T-helper 2 cell treated with Interferon-gamma antibody and Interleukin-4, amounts not matched to agents 5 μg/mL and 100 μg/mL, for 36 hours (primary cell): Measurements from ENCODE around the gene HOXB9.

Experiments
- DNase-seq: peaks from one replicate; pipeline ENCODE4 v3.0.0; 2021; ENCODE audit warnings: low spot score
- H3K27ac Mint-ChIP-seq: one replicate; pipeline ENCODE4 v1.8.0; 2021; ENCODE audit warnings: mild to moderate bottlenecking, mixed read lengths
- H3K27me3 Mint-ChIP-seq: one replicate; pipeline ENCODE4 v1.8.0; 2021; ENCODE audit warnings: low read depth, mixed read lengths
- H3K36me3 Mint-ChIP-seq: one replicate; pipeline ENCODE4 v1.8.0; 2021; ENCODE audit warnings: low read depth, mixed read lengths
- H3K4me1 Mint-ChIP-seq: one replicate; pipeline ENCODE4 v1.8.0; 2021; ENCODE audit warnings: low read depth, mixed read lengths
- H3K4me3 Mint-ChIP-seq: one replicate; pipeline ENCODE4 v1.8.0; 2022; ENCODE audit warnings: mild to moderate bottlenecking, moderate library complexity, mixed read lengths
- H3K9me3 Mint-ChIP-seq: one replicate; pipeline ENCODE4 v1.8.0; 2021; ENCODE audit warnings: mixed read lengths

HOXB9 gene

GRCh38 chr17:48576479-48577309 is 49.5 kb downstream of the HOXB9 start:
- Mint-ChIP-seq H3K27me3 (peaks cover 37% of the 10 kb centered on the region), H3K36me3 (peaks cover 18% of the 10 kb centered on the region), H3K27ac (no peak overlapping the region), H3K9me3 (no peaks in the 10 kb centered on the region), H3K4me3 (peak overlapping the region; percentile 91), H3K4me1 (peaks cover 40% of the 10 kb centered on the region)
- no peak for DNase-seq

- Mint-ChIP-seq H3K27me3 (peaks cover 29% of the 10 kb centered on the region), H3K9me3 (no peaks in the 10 kb centered on the region)
Measured at GRCh38 chr17:48575673-48576478, 50.3 kb downstream of the HOXB9 start.

DNA sequence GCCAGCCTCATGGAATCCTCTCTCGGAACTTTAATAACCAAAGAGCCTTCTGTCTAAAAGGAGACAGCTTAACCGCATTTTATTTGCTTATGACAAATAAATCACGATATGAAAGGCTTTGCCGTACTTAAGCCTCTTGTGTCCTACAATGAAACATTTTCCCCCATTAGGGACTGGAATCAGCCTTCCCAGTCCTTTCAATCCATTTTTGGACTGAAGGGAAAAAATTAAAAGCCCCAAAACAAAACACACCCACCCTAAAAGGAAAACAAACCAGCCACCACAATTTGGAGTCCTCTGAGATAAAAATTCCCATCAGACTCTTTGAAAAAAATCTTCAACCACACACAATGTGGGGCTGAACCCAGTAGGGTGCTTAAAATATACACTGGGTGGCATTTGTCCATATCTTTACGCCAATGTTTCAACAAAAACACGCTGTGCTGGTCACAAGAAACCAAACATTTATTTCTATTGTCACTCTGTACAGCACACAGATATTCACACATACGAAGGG is 51.0 kb downstream of the HOXB9 start:
- no peaks in the 10 kb centered on the region for H3K9me3 Mint-ChIP-seq
- H3K4me3 Mint-ChIP-seq = no peak overlapping the region
- H3K27me3 Mint-ChIP-seq = peaks cover 24% of the 10 kb centered on the region
- H3K4me1 Mint-ChIP-seq = peaks cover 30% of the 10 kb centered on the region
- H3K36me3 Mint-ChIP-seq = peaks cover 20% of the 10 kb centered on the region
- no peak for DNase-seq
- H3K27ac Mint-ChIP-seq = no peak overlapping the region

More at GRCh38 chr17:48575673-48576478, 50.3 kb downstream of the HOXB9 start:
- Mint-ChIP-seq H3K4me1 (peaks cover 34% of the 10 kb centered on the region), H3K4me3 (peak overlapping the region; percentile 63), H3K36me3 (peaks cover 20% of the 10 kb centered on the region), H3K27ac (no peak overlapping the region)
- no peak for DNase-seq

DNA sequence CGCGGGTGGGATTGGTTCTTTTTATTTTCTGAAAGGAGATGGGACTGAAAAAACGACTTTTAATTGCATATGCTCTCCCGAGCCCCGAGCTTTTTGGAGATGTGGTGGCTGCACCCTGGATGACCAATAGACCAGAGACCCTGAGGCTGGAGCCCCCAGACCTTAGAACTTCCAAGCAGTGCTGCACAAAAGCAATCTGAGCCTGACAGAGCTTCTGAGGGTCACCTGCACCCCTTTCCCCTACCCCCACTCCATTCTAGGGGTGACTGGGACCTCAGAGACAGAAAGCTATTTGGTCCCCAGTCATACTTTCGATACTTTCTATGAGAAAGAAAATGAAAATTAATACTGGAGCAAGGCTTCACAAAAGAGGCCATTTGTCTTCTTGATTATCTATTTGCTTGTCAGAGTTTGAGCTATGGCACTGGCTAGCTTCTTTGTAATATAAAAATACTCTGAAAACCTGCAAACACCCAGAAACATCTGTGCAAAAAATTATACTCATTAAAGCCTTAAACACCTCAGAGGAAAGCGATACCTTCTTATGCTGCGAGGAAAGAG is 51.6 kb downstream of the HOXB9 start:
- peaks cover 20% of the 10 kb centered on the region for H3K36me3 Mint-ChIP-seq
- peaks cover 24% of the 10 kb centered on the region for H3K27me3 Mint-ChIP-seq
- no peak for DNase-seq
- peaks cover 26% of the 10 kb centered on the region for H3K4me1 Mint-ChIP-seq
- H3K9me3 Mint-ChIP-seq = no peaks in the 10 kb centered on the region
- no peak overlapping the region for H3K4me3 Mint-ChIP-seq
- no peak overlapping the region for H3K27ac Mint-ChIP-seq

GRCh38 chr17:48571826-48572417 is 54.2 kb downstream of the HOXB9 start:
- peaks cover 18% of the 10 kb centered on the region for H3K4me1 Mint-ChIP-seq
- no peak for DNase-seq
- H3K4me3 Mint-ChIP-seq = no peak overlapping the region
- H3K36me3 Mint-ChIP-seq = peaks cover 16% of the 10 kb centered on the region
- H3K27ac Mint-ChIP-seq = no peak overlapping the region
- H3K9me3 Mint-ChIP-seq = no peaks in the 10 kb centered on the region
- H3K27me3 Mint-ChIP-seq = peaks cover 26% of the 10 kb centered on the region
